Left renal cortex interstitium (tissue), 4 donors: ENCODE measurements around the gene RHBDL1. TPM values are rescaled to one million over a fixed set of nuclear protein-coding genes. Genes with fewer than 3 reads are reported as not detected.
"Not testable (repeated sequence)": the region's sequence is repeated elsewhere in the genome, so short reads cannot be mapped to it uniquely, and the experiment has no call there.

Source experiments
- DNase-seq, 4 donors: peaks; one replicate each; pipeline ENCODE4 v3.0.0-alpha.2; 2013; ENCODE audit warnings: low read depth in 4 of 4, low spot score in 2 of 4, missing footprints in 1 of 4
- polyA plus RNA-seq, 4 donors: library from polyadenylated mRNA; unstranded; fragments of 120-200 nt; gene quantifications; one replicate each; pipeline ENCODE4 v1.2.1, GENCODE V29; 2013; ENCODE audit not compliant: insufficient read length in 4 of 4

Gene RHBDL1
- polyA plus RNA-seq, 4 donors = 1.1 to 3.4 (median 1.7) TPM

DNA sequence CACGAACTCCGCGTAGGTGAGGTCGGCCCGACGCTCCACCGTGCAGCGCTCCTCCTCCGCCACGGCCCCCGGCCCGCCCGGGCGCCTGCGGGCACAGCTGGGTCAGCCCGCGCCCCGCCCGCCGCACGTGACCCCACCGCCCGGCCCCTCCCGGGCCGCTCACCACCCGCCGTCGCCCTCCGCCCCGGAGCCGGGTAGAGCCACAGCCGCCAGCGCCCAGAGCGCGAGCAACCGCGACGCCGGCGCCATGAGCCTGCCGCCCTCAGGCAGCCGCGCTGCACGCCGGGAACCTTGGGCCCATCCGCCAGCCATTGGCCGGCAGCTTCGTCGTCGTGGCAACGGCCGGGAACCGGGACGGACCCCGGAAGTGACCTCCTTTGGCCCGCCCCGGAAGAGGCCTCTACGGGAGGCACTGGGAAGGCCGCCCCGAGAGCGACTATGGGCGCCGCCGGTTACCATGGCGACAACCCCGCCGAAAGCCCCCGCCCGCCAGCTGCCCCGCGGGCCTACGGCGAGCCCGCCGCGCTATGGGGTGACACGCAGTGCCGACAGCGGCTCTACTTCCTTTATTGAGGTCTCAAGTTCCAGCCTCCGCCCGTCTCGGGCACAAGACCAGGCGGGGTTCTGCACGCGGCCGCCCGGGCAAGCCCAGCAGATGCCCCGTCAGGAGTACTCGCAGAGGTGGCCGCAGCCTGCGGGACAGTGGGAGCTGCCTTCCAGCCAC lies 8.8 kb downstream of the RHBDL1 start, which contains the start of gene JMJD8:
JMJD8 (minus strand) TSS at position 264 of the 724 bp plus-strand sequence; CDS start at position 249, 15 bp downstream.
- DNase-seq = peak in 3 of 4 donors; percentile 79 to 91 (median 89)

DNA sequence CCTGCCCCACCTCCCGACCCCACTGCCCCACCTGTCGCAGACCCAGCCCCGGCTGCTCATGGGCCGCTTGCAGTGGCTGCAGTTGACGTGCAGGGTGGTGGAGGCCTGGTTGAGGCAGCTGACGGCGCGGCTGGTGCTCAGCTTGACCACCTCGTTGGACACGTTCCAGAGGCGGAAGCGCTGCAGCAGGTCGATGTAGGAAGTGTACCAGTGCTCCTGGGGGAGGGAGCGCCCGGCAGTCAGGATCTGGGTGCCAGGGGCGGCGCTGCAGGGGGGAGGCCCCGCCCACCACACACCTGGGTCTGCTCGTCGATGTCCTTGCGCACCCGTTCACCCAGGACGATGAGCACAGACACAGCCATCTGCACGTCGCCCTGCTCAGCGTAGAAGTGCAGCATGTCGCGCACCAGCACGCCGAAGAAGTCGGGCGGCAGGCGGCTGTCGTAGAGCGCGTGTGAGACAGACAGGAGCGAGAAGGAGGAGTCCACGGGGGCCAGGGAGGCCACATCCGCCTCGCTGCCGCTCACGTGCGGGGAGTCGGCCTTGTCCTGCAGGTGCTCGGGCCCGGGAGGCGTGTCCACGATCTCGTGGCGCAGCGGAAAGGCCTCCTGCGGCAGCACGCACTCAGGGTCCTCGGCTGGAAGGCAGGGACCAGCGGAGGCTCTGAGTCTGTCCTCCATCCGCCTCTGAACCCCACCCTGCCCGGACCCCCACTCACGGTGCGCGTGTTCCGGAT lies 9.7 kb downstream of the RHBDL1 start:
- DNase-seq = no peak

DNA sequence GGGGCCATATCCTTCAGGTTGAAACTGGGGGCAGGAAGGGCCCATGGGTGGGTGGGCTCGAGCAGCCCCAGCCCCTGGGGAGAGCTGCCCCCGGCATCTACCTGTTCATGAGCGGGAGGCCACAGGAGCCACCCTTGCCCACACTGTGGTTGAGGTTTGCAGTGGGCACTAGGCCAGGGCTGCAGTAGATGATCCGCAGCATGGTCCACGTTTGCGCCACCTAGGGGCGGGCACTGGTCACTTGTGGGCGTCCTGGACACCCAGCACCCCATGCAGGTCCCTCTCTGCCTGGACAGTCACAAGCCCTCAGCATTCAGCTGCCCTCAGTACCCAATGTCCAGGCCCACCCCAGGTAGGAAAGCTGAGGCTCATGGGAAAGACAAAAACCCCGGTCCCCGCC lies 10.5 kb downstream of the RHBDL1 start:
- DNase-seq = no peak

DNA sequence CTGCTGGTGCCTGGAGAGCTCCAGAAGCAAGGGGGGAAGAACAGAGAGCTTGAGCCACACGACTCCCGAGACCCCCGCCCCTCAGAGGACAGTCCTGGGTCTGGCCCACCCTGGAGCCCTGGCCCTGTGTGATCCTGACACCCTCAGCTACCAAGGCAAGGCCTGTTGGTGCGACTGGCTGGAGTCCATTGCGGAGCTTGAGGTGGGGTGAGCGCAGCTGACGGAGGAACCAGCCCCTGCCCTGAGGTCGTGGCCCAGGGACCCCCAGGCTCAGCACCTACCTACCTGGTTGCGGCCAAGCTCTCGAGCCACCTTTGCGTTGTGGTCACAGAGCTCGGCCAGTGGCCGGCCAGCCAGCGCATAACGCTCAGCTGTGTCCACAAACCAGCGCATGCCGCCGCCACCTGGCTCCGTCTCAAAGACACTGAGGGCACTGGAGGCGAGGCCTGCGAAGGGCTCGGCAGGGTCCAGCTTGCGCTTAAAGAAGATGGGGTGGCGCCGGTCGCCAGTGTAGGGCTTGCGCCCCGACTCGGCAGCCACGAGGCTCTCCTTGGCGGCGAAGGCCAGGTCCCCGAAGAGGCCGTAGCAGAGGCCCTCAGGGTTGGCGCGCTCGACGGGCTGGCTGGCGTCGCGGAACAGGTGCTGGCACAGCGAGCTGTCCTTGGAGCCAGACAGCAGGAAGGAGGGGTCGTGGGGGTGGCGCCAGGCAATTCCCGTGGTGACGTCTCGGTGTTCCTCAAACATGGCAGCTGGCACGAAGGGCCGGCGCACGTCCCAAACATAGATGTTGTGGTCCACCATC lies 11.2 kb downstream of the RHBDL1 start:
- no peak for DNase-seq

DNA sequence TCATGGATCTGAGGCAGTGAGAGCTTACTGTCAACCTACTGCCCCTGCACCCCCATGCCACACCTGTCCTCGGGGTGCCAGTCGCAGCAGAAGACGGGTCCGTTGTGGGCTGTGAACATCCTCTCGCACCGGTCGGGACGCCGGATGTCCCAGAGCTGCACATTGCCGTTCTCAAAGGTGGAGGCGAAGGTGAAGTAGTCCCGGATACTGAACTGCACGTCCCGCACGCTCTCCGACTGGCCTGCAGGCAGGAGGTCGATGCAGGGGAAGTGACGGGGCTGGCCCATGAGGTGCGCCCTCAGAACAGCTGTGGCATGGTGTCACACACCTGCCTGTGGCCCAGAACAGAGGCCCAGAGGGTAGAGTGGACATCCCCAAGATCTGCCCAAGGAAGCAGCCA lies 12.0 kb downstream of the RHBDL1 start:
- no peak for DNase-seq

DNA sequence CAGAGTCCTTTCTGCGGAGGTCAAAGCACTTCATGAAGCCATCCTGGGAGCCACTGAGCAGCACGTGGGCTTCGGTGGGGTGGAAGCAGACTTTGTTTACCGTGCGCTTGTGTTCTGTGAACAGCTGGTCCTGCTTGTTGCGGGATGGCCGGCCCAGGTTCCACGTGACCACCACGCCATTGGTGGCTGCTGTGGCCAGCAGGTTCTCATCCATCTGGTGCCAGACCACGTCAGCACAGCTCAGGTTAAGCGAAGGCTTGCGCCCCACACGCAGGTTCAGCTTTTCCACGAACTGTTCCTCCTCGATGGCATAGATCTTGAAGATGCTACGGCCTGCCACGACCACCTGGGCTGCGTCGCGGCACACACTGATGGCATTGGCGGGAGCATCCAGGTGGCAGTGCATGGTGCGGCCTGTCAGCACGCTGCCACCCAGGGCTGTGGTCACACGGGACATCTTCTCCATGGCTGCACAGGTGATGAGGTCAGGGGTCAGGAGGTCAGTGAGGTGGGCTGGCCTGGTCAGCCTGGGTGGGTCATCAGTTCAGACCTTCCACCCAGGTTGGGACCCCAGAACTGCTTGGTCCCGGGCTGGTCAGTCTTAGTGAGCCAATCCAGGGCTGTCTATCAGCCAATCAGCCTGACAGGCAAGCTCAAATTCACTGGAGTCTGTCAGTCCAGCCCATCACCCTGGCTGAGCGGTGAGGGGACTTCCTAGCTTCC lies 13.9 kb downstream of the RHBDL1 start:
- DNase-seq = no peak

DNA sequence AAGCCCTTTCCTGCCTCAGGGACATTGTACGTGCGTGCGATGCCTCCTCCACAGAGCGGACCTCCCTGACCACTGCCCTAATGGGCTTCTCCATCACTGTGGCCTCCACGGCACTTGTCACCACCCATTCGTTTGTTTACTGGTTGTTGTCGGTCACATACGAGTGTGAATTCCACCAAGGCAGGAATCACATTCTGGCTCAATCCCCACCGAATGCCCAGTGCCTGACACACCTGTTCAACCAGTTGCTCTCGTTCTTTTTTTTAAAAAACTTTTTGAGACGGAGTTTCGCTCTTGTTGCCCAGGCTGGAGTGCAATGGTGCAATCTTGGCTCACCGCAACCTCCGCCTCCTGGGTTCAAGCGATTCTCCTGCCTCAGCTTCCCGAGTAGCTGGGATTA lies 15.8 kb downstream of the RHBDL1 start:
- DNase-seq = not testable (repeated sequence)

DNA sequence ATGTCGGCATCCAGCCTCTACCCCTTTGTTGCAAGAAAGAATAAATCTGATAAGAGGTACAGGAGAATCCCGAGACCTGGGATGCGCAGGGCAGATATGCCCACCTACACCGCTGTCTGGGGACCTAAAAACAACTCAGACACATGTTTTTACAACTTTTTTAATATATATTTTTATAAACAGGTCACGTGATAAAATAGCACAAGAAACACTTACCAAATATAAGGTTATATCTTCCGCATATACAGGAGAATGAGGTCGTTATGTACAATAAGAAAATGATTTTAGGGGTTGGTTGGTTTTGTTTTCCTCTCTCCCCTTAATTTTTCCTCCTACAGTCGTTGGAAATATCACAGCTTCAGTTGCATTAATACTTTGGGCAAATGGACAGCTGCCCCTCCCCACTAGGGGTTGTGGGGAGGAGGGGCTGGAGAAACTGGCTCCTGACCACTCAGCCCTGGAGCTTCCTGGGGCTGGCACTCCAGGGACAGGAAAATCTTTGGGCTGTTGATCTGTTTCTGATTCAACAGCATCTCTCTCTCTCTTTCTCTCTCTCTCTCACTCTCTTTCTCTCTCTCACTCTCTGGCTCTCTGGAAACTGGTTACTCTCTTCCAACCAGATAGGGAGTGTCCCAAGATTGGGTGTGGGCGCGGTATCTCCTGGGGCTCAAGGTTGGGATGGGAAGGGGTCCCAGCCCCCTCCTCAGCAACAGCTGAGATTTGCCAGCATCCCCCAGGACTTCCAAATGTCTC lies 17.1 kb downstream of the RHBDL1 start:
- no peak for DNase-seq

DNA sequence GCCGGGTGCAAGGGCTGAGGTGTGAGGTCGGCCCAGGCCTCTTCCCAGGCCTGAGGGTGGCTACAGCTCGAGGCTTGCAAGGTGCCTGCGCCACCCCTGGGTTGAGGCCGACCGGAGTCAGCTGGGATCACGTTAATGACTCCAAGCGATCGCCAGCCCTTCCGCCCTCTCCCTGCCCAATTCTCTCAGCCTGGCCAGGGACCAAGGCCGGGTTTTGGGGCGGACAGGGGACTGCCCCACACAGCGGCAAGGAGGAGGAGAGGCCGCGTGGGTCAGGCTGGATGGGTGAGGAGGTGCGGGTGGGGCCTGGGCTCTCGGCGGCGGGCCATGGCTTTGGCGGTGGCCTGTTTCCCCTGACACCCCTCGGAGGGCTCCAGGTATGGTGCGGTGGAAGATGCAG lies 17.9 kb downstream of the RHBDL1 start:
- DNase-seq = no peak

DNA sequence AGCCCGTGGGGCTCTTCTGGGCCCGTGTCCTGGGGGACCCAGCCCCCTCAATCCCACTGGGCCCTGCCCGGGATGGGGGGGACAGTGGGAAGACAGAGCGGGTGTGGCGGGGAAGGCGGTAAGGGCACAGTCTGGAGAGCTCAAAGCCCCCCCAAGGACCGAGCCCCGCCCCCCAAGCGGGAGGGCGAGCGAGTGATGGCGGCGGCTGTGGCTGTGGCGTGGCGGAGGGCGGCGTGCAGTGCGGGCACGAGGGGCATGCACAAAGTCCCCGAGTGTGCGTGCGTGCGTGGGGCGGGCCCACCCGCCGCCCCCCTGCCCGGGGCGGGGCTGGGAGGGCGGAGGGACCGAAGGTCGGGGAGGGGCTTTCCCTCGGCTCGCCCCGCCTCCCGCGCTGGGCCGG lies 18.3 kb downstream of the RHBDL1 start:
- no peak for DNase-seq

DNA sequence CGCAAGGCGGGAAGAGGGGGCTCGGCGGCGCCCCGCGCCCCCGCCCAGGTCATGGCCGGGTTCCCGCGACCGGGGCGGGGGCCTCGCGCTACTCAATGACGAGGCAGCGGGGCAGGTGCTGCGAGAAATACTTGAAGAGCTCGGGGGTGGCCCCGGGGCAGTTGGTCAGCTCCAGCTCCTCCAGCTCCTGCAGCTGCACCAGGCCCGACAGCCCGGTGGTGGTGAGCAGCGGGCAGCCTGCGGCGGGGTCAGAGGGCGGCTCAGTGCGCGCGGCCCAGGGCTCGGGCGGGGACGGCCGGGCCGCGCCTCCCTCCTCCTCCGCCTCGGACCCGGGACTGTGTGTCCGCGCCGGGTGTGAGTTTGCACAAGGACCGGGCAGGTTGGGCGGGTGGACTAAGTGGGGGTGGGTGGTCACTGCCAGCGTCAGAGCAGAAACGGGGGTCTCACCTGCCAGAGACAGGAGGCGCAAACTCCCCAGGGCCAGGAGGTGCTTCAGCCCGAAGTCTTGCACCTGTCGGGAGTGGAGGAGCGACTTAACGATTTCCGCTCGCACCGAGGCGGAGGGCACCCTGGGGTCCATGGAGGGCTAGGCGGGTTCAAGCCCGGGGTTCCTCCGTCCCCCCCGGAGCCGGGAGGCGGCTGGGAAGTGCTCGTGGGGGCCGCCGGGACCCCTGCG lies 18.9 kb downstream of the RHBDL1 start:
- no peak for DNase-seq

DNA sequence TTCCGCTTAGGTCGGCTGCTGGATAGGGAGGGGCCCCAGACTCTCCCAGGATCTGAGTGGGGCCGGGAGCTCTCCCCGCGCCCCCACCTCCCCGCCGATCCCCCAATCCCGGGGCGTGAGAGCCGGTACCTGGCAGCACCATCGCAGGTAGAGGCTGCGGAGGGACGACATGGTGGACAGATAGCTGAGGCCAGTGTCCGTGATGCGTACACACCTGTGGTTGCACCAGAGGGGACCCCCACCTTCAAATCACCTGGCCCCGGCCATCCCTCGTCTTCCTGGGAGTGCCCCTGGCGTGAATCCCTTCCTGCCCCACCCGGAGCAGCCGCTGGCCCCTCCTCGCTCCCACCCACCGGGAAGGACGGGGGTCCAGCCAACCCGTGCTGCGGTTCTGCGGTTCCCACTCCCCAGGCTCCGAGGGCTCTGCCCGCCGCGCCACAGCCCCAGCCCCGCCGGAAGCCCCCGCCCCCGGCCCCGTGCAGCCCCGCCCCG lies 19.4 kb downstream of the RHBDL1 start:
- DNase-seq = no peak

DNA sequence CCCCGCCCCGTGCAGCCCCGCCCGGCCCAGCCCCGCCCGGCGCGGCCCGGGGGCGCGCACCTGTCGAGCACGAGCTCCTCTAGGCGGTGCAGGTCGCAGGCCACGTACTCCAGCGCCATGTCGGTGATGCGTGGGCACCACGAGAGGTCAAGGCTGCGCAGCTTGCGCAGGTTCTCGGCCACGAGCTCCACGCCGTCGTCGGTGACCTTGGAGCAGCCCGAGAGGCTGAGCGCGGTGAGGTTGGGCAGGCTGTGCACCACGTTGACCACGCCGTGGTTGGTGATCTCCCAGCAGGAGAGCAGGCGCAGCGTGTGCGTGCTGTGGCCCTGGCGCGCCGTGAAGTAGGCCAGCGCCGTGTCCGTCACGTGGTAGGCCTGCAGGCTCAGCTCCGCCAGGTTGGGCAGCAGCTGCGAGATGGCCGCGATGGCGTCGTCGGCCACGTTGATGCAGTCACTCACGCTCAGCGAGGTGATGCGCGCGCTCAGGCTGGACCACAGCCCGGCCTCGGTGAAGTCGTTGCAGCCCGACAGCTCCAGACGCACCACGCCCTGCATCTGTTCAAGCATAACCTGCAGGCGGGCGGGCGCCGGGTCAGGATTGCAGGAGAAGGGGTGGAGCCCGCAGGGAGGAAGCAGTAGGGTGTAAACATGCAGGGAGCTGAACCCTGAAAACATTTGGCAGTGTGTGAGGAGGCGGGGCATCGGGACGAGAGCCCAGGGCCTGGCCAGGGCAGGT lies 20.1 kb downstream of the RHBDL1 start:
- DNase-seq = no peak

DNA sequence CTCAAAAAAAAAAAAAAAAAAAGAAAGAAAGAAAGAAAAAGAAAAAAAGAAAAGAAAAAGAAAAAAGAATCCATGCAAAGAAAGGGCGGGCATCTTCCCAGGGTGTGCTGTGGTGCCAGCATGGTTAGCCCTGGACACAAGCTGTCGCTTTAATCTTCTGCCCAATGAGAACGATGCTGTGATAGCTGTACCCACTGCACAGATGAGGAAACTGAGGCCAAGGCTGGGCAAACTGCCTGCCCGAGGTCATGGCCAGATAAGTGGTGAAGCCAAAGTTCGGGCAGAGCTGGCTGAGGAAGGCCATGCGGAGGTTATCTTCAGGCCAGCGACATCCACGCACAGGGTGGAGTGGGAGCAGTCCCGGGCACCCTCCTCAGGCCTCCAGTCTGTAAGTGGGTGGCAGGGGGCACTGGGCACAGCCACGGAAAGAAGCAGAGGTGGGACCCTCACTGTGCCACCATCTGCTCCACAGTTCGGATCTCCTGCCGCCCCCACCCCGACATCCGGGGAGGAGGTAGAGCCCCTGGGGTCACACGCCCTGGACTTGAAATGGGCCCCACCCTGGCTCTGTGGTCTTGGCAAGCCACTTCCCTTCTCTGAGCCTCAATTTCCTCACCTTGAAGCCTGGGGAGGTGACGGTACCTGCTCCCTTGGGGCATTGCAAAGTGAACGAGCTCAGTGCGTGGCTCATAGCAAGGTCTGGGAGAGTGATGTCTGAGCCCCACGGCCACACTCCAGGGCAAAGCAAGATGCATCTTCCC lies 23.6 kb downstream of the RHBDL1 start:
- DNase-seq = no peak

DNA sequence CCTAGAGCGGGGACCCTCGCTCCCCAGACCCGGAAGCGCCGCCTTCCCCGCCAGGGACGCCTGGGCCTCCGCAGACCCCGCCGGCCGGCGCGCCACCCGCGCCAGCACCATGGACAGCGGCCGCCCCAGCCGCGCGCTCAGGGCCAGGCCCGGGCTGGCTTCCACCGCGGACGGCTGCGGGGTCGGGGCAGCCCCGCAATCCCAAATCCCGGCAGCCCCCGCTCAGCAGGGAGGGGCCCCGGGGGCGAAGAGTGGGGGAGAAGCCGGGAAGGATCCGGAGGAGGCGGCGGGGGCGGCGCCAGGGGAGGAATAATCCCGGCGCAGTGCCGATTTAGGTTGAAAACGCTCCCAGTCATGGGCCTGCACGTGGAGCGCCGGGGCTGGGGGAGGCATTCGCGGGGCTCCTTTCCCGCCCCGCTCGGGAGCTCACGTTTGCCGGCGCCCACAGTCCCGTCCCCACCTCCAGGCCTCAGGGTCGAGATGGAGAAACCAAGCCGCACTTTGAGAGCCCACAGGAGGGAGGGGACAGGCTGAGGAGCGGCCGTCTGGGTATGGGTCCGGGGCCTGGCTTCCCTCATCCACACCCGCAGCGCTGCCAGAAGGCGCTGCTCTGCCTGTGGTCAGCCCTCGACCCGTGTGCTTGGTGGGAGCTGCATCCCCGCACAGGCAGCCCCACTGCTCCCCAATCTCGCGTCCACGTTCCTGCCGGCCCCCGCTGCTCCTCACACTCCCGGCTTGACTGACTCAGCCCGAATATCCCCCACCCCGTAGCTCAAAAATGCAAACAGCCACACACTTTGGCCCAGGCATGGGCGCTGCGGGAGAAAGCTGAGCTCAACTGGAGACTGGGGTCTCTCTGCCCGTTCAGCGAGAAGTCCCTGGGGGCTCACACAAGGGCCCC lies 25.5 kb downstream of the RHBDL1 start:
- no peak for DNase-seq

DNA sequence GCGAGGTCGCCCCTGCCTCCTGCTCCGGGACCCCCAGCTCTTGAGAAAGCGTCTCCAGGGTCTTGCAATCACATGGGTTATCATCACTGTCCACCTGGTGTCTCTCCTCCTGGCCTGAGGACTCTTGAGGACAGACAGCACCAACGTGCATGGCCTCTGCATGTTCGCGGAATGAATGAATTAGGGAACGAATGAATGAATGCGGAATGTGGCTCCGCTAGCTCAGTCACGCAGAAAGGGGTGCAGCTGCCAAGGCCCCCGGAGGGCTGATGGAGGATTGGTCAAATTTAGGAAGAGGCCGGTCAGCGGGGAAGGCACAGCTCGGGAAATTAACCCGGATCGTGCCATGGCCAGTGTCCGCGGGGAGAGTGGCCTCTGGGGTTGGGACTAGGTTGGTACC lies 26.9 kb downstream of the RHBDL1 start:
- no peak for DNase-seq

DNA sequence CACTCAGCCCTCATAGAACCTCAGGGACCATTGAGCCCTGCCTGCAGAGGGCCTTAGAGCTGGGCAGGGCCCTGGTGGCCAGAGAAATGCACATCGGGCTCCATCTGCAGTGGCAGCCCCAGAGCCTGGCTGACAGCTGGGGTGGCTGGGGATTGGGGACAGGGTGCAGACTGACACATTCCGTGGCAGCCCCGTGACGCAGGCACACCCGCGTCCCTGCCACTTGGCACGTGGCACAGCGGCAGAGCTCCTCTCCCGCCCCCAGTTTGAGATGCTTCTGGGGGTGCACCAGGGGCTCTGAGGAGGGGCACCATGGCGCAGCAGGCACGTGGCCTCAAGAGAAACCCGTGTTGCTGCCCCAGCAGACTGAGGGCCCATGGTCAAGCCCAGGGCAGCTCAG lies 27.9 kb downstream of the RHBDL1 start:
- DNase-seq = no peak
